Middle frontal gyrus (tissue), 1 donor: ENCODE data around the gene DDX25.
A peak's percentile ranks its signal among the peaks of the same experiment; 100 is the strongest.
"Not testable (repeated sequence)": the region's sequence is repeated elsewhere in the genome, so short reads cannot be mapped to it uniquely, and the experiment has no call there.

Experiments used
- DNase-seq: peaks from one replicate; pipeline ENCODE4 v3.0.0-alpha.2; 2015; ENCODE audit warnings: low spot score; ENCODE audit errors: extremely low spot score

DDX25 gene

DNA sequence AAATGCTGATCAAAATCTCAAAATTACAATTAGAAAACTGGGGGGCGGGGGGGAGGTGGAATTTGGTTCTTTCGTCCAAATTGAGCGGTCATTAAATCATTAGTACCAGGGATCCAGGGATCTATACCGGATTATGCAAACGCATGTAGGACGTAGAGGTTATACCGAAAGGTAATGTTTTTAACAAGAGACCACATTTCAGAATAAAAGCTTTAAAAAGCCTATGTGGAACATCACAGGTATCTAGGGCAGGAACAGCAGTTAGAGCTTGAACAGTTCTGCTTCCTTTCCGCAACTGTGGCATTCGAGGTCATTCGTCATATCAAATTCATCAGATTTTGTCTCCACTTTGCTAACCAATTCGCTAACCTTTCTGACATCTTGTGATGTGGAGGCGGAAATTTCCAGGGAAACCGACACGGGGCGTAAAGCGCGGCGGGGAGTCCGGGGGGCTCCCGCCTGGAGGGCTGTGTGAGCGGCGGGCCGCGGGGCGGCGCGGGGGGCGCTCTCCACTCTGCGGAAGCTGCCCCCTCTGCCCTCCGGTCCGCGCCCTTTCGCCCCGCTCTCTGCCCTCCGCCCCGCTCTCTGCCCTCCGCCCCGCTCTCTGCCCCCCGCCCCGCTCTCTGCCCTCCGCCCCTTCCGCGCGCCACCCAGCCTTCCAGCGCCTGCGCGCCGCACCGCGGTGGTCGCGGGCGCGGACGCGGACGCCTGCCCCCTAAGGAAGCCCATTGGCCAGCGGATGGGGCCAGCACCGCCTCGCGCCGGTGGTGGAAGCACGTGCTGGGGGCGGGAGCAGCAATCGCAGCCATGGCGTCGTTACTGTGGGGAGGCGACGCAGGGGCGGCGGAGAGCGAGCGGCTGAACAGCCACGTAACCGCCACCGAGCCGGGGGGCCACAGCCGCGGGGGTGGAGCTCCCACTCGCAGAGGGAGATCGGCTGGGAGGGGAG lies at the start of gene DDX25:
DDX25 (plus strand) TSS at position 798 of the 949 bp plus-strand sequence; CDS start at position 808, 10 bp downstream.
- DNase-seq: peak; percentile 61

DNA sequence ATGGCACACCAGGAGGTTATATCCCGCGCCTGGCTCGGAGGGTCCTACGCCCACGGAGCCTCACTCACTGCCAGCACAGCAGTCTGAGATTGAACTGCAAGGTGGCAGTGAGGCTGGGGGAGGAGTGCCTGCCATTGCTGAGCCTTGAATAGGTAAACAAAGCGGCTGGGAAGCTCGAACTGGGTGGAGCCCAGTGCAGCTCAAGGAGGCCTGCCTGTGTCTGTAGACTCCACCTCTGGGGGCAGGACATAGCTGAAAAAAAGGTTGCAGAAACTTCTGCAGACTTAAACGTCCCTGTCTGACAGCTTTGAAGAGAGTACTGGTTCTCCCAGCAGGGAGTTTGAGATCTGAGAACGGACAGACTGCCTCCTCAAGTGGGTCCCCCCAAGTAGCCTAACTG lies 46.6 kb upstream of the DDX25 start:
- not testable (repeated sequence) for DNase-seq

DNA sequence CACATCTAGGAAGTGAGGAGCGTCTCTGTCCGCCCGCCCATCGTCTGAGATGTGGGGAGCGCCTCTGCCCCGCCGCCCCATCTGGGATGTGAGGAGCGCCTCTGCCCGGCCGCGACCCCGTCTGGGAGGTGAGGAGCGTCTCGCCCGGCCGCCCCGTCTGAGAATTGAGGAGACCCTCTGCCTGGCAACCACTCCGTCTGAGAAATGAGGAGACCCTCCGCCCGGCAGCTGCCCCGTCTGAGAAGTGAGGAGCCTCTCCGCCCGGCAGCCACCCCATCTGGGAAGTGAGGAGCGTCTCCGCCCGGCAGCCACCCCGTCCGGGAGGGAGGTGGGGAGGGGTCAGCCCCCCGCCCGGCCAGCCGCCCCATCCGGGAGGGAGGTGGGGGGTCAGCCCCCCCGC lies 41.5 kb upstream of the DDX25 start:
- not testable (repeated sequence) for DNase-seq

DNA sequence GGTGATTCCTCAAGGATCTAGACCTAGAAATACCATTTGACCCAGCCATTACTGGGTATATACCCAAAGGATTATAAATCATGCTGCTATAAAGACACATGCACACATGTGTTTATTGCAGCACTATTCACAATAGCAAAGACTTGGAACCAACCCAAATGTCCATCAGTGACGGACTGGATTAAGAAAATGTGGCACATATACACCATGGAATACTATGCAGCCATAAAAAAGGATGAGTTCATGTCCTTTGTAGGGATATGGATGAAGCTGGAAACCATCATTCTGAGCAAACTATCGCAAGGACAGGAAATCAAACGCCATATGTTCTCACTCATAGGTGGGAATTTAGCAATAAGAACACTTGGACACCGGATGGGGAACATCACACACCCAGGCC lies 39.0 kb upstream of the DDX25 start:
- not testable (repeated sequence) for DNase-seq

DNA sequence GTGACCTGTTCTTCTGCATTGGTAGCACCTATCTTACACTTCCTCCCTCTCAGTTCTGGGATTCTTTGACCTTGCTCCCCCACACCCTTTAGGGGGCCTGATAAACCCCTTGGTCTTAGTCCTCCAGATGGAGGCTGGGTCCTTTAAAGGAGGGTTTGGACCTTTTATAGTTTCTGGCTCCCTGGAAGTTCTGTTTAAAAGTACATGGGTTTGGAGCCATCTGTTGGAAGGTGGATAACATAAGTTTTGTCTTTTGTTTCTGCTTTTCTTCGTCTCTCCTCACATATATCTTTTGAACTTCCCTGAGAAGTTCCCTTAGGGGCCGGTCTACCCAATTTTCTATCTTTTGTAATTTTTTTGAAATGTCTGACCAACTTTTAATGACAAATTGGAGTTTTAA lies 34.8 kb upstream of the DDX25 start:
- no peak for DNase-seq

DNA sequence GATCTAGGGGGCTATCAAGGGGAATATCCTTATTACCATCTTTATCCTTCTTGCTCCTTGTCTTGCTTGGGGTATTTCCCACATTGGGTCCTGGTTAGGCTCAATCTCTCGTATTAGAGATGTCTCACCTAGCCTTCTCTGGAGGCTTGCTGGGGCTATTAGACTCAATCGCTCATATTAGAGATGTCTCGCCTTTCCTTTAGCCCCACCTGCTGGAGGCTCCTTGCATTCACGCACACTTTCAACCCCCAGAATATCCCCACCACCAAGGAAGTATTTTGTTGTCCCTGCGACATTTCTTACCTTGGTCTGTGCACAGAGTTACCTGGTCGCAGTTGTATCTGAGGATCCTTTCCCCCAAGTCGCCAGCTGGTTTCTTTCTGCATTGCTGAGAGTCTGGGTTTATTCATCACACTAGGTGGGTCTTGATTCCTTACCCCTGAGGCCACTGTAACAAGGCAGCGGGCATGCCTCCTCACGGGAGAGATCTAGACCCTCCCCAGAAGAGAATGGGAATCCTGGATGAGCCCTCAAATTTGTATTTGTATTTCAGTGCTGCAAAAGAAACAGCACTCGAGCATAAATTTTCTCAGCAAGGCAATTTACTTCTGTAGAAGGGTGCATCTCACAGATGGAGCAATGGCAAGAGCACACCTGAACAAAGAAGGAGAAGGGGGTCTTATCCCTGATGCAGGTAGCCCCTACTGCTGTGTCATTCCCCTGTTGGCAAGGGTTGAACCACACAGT lies 32.7 kb upstream of the DDX25 start:
- DNase-seq: no peak

DNA sequence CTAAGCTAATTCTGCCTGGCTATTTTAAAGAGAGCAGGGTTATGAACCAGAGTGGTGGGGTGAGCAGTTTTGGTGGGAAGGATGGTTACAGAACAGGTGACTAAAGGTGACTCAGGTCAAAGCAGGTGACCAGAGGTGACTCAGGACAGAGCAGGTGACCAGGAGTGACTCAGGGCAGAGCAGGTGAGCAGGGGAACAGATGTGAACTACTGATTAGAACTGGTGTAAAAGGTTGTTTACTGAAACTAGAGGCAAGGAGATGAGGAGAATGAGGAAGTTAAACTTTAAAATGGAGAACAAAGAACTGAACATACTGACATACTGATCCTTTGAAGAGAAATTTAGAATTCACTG lies 32.2 kb upstream of the DDX25 start:
- DNase-seq: no peak

DNA sequence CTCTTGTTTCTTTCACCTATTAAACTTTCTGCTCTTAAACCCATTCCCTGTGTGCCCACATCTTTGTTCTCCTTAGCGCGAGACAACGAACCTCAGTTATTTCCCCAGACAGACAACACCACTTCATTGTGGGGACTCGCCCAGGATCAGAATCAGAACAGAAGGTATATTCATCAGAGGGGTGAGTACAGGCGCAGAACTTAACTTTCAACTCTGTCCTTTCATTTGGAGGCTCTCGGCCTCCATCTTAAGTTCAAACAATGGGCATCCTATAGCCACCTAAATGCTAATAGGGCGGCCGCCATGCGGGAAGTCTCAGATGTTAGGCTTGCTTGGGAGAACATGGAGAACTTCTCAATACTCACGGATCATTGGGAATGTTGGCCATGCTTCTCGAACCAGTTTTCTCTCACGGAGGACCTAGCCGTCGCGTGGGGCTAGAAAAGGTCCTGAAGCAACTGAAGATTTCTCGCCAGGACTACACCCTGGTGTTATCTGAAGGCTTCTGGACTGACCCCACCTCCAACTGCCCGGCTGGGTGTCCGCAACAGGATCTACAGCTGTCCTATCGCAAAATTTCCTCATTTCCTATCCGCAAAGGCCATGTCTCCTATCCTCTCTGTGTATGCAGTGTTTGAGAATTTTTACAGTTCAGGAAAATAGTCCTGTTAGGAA lies 30.3 kb upstream of the DDX25 start:
- no peak for DNase-seq

DNA sequence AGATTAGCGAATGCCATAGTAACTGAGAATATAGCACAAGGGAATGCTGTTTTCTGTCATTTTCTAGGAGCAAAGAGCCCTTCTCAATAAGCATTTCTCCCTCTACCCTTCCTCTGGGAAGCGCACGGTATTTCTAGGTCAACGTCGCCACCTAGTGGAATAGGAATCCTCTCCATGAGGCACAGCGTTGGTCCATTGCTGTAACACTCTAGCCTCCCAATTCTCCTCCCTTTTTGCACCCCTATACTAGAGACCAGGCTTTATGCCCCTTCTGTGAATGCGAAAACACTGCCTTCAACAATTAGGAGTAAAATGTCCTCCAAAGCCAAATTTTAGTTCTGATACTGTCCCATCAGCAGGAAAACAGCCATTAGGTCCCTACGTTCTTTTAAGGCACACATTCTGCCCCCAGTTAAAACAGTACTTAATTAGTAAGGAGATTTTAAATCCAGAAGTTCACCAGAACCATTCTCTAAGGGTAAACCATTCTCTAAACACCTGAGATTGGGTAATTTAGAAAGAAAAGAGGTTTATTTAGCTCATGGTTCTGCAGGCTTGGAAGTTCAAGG lies 29.7 kb upstream of the DDX25 start:
- peak; percentile 58 for DNase-seq

DNA sequence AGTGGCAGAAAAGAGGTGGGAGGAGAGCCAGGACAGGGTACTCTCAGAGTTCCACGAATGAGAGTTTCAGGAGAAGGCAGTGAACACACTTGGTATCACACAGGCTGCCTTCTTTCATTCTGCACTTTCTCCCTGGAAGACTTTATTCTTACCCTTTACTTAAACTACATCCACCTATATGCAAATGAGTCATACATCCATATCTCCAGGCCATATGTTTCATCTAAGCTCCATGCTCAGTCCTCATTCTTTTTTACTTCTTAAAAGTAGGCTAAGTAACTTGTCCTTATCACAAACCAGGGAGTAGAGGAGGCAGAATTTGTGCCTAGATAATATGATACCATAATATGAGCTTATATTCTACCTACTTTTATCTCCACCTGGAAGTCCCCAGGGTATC lies 23.0 kb upstream of the DDX25 start:
- no peak for DNase-seq

DNA sequence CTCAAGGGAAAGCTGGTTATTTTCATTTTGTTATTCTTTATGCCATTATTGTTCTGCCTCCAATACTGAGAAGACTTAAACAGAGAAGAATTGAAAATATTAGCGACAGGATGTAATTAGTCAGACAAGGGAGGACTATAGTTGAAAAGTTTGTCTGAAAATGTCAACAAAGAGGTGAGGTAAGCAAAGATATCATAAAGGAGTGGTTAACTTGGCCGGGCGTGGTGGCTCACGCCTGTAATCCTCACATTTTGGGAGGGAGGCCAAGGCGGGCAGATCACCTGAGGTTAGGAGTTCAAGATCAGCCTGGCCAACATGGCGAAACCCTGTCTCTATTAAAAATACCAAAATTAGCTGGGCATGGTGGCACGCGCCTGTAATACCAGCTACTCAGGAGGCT lies 20.9 kb upstream of the DDX25 start:
- no peak for DNase-seq

DNA sequence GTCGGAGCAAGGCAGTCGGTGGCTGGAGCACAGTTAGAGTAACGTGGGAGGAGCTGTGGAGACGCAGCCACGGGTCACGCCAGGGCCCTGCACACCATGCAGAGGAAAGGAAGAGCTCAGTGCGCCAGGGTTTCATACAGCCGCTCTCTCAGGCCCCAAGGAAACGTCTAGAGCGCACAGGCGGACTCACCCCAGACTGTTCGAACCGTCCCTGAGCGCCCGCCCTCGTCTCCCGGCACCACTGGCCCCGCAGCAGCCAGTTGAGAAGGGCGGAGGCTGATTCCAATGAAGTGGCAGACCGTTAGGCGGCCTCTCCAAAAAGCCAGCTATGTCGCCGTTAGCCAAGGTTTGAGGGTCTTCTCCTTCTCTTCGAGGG lies 17.3 kb upstream of the DDX25 start:
- DNase-seq: no peak

DNA sequence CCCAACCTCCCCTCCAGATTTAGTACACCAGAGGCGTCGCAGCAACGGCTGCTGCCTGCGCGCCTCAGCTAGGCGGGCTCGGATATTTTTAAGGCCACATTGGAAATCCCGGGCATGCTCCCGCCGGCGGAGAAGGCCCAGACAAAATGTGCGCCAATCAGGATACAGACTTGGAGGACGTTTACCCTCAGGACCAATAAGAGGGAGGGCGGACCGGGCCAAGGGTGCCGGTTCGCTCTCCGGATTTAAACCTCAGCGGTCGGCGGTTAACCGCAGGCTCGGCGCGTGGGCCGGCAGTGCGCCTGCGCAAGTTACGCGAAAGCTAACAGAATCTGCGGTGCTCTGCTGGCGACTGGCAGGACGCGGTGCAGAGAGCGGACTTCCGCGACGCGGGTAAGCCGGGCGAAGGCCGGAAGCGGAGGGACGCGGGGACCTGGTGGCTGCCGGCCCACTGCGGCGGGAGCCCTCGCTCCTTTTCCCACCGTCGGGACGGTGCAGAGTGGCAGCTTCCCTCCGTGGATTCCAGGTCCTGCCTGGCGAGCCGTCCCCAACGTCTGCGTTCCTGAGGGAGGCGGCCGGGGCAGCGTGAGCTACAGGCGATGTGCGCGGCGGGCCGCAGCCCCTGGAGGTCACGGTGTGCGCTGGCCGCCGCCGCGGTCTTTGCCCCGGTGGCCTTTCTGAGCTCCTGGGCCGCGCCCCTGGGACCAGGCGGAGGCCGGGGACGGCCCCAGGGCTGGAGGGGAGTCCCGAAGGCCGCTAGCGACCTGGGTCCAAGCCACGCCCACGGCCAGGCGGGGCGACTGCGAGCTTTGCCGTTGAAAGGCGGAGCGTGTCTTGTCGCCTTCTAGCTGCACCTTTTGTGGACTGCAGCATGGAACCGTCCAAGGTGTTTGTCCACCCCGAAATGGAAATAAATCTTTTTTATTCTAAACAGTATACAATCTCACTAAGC lies 16.7 kb upstream of the DDX25 start, which contains the start of gene HYLS1:
HYLS1 (plus strand) TSS at position 296 of the 952 bp plus-strand sequence. CDS start 11,701 bp downstream, outside the sequence.
- peak; percentile 92 for DNase-seq

DNA sequence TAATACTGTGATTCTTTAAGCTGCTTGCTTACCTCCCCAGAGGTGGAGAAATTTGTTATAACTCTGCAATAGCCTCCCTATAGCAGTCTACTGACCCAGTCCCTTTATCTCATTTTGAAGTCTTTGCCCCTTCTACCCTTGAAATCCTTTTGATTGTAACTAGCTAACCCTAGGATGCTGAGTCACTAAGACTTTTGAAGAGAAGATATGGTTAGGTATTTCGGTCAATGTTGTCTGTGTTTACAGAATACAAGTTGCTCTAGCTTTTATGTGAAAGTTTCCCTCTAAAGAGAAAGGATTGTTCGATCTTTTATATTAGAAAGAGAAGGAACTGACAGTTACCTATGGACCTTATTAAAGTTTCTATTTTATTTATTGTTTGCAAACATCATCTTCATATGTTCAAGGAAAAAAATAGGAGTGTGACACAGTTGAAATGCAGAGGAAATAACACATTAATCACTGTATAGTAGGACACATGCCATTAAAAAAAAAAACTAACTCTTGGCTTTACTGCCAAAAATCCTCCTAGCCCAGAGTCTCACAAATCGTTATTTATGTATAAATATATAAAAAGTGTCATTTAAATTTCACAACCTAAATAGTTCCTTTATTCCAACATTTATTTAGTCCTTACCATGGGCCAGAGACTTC lies 13.7 kb upstream of the DDX25 start:
- no peak for DNase-seq

DNA sequence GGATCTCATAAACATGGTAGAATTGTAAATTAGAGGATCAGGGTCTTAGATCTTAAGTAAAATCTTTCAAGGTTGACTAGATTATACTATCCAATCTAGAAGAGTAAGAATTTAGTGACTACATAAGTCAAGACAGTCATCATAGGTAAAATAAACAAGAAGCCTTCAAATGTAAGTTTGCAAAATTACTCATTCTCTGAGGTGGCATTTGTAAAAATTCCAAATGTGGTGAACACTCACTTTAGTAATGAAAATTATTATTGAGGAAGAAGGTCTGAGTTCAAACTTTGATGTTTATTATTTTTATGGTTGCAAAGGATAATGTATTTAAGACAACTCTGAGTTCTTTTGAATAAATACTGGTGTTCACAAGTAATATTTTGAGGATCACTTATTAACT lies 12.2 kb upstream of the DDX25 start:
- no peak for DNase-seq

DNA sequence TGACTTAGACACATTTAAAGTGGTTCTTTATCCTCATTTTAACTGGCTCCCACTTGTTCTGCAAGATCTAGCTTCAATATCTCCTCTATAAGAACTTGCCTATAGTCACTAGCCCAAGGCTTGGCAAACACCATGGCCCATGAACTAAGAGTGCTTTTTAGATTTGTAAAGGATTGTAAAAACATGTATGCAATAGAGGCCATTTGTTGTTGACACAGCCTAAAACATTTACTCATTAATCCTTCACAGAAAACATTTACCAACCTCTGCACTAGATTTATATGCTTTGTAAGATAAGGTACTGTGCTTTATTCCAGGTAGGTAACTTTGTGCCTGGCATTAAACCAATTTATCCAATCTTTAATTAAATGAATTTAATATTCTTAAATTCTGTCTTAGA lies 11.3 kb upstream of the DDX25 start:
- no peak for DNase-seq

DNA sequence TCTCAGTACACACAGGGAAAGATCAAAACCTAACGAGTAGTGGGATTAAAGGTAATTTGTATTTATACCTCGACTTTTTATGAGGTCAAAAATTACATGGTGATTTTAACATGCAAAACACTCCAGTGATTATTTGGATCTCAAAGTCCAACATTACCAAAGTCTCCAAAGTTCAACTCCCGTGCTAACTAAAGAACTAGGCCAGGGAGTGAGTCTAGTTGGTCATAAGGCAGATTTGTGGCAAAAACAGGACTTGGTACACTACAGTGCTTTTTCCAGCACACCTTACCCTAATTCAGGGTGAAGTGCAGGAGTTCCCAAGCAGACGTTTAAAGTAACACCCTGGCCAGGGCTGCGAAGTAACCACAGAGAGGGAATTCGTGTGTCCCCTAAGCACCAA lies 2.4 kb upstream of the DDX25 start:
- no peak for DNase-seq

DNA sequence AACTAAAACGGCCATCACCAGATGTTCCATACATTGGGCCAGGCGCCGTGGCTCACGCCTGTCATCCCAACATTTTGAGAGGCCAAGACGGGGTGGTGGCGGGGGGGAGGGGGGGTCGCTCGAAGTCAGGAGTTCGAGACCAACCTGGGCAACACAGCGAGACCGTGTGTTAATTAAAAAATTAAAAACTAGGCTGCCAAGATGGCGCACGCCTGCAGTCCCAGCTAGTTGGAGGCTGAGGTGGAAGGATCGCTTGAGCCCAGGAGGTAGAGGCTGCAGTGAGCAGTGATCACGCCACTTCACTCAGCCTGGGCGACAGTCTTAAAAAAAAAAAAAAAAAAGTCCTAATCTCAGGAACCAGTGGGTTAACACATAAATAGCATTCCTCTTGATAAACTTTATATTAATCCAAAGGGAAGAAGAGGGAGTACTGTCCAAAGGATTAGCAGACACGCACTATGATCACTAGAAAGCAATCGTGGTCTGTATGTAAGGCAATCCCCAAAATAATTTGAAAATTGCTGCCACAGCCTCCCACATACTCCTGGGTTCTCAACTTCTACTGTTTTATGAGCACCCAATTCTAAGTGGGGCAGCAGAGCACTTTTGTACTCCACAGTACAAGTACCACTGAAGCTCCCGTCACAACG lies 1.9 kb upstream of the DDX25 start:
- no peak for DNase-seq

DNA sequence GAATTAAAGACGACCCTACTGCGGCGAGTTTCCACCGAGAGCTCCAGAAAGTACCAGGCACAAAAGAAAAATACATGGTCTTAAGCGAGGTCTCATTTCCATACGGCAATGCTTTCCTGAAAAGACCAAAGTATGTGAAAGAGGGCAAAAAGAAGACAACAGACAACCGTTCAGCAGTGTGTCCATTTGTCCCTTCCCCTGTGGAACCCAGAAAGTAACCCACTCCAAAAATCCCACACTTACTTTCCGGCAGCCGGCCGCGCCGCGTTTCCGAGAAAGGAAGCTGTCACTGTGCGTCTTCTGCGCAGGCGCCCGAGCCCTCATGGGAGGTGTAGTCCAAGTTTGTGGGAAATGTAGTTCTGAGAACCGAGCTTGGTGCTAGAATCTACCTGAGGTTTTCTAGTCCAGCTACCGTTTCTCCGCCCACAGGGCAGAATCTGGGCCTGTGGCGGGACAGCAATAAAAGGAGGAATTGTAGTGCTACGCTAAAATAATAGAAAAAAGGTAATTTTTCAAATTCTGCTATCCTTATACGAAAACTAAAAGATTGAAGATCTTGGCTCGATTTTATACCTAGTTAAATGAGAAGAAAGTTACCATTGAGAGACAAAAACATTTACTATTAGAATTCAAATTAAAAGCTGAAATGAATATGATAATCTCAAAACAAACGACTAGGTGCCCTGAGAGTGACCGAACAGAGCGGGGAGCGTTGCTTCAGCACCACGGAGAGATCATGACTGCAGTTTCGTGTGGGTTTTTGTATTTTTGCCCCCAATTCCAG lies 1.2 kb upstream of the DDX25 start, which contains the start of gene PUS3:
PUS3 (minus strand) TSS at position 280 of the 784 bp plus-strand sequence. CDS start 6,922 bp downstream, outside the sequence.
- DNase-seq: peak; percentile 76
